ENCODE measurements around the gene KIAA0232. TPM values are rescaled to one million over a fixed set of nuclear protein-coding genes. Genes with fewer than 3 reads are reported as not detected.

KIAA0232 gene
- total and polyA plus RNA-seq, 2 experiments from 2014 or later: 27.4 to 28.7 TPM

GRCh38 chr4:6849691-6850090 is 67.2 kb downstream of the KIAA0232 start:
- TF ChIP-seq, protein P1, sequence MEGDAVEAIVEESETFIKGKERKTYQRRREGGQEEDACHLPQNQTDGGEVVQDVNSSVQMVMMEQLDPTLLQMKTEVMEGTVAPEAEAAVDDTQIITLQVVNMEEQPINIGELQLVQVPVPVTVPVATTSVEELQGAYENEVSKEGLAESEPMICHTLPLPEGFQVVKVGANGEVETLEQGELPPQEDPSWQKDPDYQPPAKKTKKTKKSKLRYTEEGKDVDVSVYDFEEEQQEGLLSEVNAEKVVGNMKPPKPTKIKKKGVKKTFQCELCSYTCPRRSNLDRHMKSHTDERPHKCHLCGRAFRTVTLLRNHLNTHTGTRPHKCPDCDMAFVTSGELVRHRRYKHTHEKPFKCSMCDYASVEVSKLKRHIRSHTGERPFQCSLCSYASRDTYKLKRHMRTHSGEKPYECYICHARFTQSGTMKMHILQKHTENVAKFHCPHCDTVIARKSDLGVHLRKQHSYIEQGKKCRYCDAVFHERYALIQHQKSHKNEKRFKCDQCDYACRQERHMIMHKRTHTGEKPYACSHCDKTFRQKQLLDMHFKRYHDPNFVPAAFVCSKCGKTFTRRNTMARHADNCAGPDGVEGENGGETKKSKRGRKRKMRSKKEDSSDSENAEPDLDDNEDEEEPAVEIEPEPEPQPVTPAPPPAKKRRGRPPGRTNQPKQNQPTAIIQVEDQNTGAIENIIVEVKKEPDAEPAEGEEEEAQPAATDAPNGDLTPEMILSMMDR (IDR thresholded peaks at IDR 0.05; ENCODE audit: low read depth, low read length): no peak
- no peaks in the 10 kb centered on the region for H3K27me3 ChIP-seq
- DNase-seq (ENCODE audit: low read depth in 1 of 2, low spot score in 1 of 2): no peak
- no peak overlapping the region for H3K4me3 ChIP-seq
- no peaks in the 10 kb centered on the region for H3K9me3 ChIP-seq (ENCODE audit: low read depth)
- peaks cover 8% of the 10 kb centered on the region for H3K36me3 ChIP-seq
- no peaks in the 10 kb centered on the region for H3K4me1 ChIP-seq (ENCODE audit: low read depth)
- H3K27ac ChIP-seq: no peak overlapping the region

DNA sequence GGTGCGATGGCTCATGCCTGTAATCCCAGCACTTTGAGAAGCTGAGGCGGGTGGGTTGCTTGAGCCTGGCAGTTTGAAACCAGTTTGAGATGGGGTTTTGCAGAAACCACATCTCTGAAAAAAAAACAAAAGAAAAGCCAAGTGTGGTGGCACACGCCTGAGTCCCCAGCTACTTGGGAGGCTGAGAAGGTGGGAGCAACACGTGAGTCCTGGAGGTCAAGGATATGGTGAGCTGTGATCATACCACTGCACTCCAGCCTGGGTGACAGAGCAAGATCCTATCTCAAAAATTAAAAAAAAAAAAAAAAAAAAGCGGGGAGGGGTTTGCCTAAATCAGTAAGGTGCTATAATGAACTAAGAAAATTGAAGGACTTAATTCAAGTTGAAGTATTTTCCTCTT is 68.9 kb downstream of the KIAA0232 start:
- H3K27ac ChIP-seq: no peak overlapping the region
- TF ChIP-seq, protein P1 (IDR thresholded peaks at IDR 0.05; ENCODE audit: low read depth, low read length): no peak
- no peaks in the 10 kb centered on the region for H3K9me3 ChIP-seq (ENCODE audit: low read depth)
- no peaks in the 10 kb centered on the region for H3K27me3 ChIP-seq
- H3K36me3 ChIP-seq: peaks cover 5% of the 10 kb centered on the region
- peaks cover 14% of the 10 kb centered on the region for H3K4me1 ChIP-seq (ENCODE audit: low read depth)
- no peak for DNase-seq (ENCODE audit: low read depth in 1 of 2, low spot score in 1 of 2)
- H3K4me3 ChIP-seq: no peak overlapping the region

DNA sequence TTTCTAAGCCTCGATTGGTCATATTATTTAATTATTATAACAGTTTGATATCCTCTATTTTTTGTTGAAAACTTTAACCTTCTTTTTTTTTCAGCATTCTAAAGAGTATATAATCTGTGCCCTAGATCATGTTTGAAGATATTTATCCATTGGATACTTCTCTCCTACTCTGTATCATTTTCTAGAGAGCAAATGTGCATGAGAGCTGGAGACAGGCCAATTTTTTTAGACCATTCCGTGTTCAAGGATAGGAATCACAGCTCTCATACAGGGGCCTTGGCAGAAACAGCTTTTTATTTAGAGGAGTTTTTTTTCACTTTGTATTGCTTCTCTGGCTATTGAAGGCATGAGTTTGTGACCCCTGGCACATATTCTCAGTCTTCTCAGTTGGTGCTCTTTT is 69.4 kb downstream of the KIAA0232 start:
- peaks cover 5% of the 10 kb centered on the region for H3K36me3 ChIP-seq

DNA sequence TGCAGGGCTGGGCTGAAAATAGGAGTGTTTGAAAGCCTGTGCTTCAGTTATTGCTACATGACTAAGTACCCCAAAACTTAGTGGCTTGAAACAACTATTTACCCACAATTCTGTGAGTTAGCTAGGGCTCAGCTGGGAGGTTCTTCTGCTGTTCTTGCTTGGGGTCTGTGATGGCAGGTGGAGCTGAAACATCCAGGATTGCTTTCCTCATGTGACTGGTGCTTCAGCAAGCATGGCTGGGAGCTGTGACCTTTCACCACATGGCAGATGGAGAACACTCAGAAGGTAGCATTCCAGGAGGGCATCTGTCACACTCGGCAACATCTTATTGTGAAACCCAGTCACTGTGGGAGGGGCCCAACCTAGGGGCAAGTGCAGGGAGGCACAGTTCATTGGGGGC is 70.1 kb downstream of the KIAA0232 start:
- peaks cover 5% of the 10 kb centered on the region for H3K36me3 ChIP-seq
- no peak for DNase-seq (ENCODE audit: low read depth in 1 of 2, low spot score in 1 of 2)
- H3K4me1 ChIP-seq (ENCODE audit: low read depth): peaks cover 17% of the 10 kb centered on the region
- H3K4me3 ChIP-seq: no peak overlapping the region
- H3K9me3 ChIP-seq (ENCODE audit: low read depth): no peaks in the 10 kb centered on the region
- TF ChIP-seq, protein P1 (IDR thresholded peaks at IDR 0.05; ENCODE audit: low read depth, low read length): no peak
- H3K27me3 ChIP-seq: no peaks in the 10 kb centered on the region
- no peak overlapping the region for H3K27ac ChIP-seq

More for the DNA sequence above, 69.4 kb downstream of the KIAA0232 start:
- Histone ChIP-seq H3K9me3 (ENCODE audit: low read depth) (no peaks in the 10 kb centered on the region), H3K27me3 (no peaks in the 10 kb centered on the region), H3K4me3 (no peak overlapping the region), H3K4me1 (ENCODE audit: low read depth) (peaks cover 17% of the 10 kb centered on the region), H3K27ac (no peak overlapping the region)
- TF ChIP-seq, protein P1 (IDR thresholded peaks at IDR 0.05; ENCODE audit: low read depth, low read length): no peak
- no peak for DNase-seq (ENCODE audit: low read depth in 1 of 2, low spot score in 1 of 2)

DNA sequence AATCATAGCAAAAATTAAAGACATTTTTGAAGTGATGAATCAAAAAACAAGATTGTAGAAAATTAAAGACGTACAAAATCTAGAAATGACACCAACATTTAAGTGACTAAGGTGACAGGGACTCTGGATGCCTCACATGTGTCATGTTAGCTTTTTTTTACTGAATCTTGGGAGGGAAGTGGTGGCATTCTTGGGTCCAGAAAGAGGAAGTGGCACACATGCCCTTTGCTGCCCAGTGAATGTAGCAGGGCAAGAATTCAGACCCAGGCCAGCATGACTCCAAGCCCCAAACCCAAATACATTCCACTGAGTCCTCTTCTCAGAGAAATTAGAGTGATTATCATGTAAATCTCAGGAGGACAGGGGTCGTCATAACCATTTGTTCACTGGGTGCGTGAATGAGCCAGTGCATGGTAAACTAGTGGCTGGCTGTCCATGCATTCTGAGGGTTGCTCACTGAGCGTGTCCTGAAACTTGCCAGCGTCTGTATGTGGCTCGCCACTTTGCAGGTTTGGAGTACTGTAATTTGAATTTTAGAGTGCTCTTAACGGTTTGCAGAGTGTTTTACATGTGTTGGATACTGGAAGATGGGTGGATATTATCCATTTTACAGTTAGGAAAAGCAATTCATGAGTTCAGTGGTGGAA is 71.7 kb downstream of the KIAA0232 start:
- no peak for DNase-seq (ENCODE audit: low read depth in 1 of 2, low spot score in 1 of 2)
- H3K27me3 ChIP-seq: no peaks in the 10 kb centered on the region
- TF ChIP-seq, protein P1 (IDR thresholded peaks at IDR 0.05; ENCODE audit: low read depth, low read length): no peak
- H3K9me3 ChIP-seq (ENCODE audit: low read depth): no peaks in the 10 kb centered on the region
- H3K36me3 ChIP-seq: peaks cover 7% of the 10 kb centered on the region
- no peak overlapping the region for H3K27ac ChIP-seq
- no peak overlapping the region for H3K4me3 ChIP-seq
- peaks cover 17% of the 10 kb centered on the region for H3K4me1 ChIP-seq (ENCODE audit: low read depth)

All from cardiac muscle cell (in vitro differentiated cells and primary cell).